Hindlimb muscle (tissue), 1 donor: ENCODE data around the gene GRK5. TPM values are rescaled to one million over a fixed set of nuclear protein-coding genes. Genes with fewer than 3 reads are reported as not detected.
A peak's percentile ranks its signal among the peaks of the same experiment; 100 is the strongest.
"Not testable (repeated sequence)": the region's sequence is repeated elsewhere in the genome, so short reads cannot be mapped to it uniquely, and the experiment has no call there.

Experiments used
- DNase-seq: peaks from one replicate; pipeline ENCODE4 v3.0.0-alpha.2; 2013
- polyA plus RNA-seq: library from polyadenylated mRNA; unstranded; fragments of 120-200 nt; gene quantifications from one replicate; pipeline ENCODE4 v1.2.1, GENCODE V29; 2013; ENCODE audit not compliant: insufficient read length

The GRK5 gene
- polyA plus RNA-seq, 1 donor = 19.1 TPM

DNA sequence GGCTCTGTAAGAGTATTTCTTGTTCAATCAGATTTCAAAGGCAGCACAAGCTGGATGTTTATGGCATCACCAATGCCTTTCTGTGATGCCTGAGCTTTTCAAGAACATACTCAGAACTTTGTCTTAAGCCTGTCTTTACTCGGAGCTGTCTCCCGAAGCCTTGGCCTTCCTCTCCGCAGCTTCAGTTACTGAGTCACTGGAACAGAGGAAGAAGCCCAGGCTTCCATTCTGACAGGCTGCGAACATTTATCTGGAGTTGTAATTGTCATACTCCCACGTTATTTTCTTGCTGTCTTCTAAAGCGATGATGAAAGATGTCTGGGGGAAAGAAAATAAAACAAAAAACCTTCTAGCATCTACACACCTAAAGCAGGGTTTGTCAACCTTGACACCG lies 43.9 kb downstream of the GRK5 start:
- no peak for DNase-seq

- DNase-seq = no peak
These were observed 44.7 kb downstream of the GRK5 start for GRCh38 chr10:119252051-119252465.

DNA sequence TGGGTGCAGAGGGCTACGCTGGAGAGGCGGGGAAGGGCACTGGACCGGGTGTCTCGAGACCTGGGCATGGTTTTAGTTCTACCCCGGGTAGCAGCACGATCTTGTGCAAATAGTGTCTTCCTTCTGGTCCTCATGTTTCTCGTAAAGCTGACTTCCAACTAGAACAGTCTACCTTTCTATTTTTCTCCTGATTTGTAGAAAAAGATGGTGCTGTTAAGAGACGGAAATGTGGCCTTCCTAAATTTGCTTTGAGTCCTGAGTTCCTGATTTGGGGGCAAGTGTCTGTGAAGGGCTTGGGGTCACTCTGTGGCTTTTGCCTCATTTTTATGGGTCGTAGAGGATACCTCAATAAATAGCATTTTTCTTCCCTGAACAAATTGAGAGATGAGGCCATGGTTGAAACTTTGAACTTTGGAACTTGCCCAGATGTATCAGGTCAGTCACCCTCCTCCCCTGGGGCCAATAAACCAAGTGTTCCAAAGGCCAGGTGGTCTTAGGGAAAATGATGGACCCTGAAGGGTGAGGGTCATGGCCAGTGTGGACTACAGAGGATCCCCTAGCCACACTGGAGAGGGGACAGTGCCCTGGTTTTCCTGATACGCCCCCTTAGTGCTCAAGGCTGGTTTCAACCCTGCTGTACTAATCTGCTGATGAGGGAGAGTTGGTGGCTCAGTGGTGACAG lies 45.2 kb downstream of the GRK5 start:
- no peak for DNase-seq

DNA sequence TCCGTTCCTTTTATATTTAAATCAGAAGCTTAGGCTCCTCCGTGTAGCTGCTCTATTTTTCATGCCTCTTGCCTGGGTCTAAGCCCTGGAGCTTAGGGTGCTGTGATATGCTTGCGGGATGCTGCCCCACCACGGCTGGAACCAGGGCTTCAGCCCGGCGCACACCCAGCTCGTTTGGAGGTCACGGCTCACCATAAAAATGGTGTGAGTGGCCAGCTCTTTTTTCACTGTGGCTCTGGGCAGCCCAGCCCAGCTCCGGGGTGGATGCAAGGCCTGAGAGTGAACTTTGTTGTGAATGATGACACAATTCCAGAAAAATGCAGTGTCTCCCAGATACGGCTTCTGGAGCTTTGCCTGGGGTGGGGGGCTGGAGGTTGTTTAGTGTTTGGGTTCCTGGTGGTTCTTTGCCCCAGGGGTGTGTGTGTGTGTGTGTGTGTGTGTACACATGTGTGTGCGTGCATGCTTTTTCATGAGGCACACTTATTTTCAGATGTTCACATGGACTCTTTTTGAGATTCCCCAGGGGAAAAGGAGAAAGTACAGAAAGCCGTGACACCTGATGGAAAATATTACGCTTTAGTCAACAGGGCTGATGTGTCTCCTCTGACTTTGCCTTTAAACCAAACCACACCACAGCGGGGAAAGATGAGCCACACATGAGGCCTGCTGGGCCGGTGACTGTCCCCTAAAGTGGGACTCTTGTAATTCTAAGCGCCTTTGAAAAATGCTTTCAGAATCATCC lies 46.2 kb downstream of the GRK5 start:
- DNase-seq = peak; percentile 77

DNA sequence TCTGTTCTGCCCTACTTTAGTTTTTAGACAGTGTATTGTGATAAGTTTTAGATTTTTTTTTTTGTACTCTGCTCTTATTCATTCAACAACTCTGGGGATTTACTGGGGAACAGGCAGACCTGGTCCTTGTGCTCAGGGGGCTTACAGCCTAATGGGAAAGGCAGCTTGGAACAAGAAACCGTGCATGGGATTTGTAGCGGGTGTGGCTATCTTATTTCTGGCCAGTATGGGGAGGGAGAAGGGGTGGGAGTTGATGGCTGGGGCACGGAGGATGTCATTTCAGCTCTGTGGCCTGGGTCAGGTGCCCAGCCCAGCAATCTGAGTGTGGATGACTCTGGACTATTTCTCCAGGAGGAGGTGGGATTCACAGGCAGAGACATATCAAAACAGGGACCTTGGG lies 47.0 kb downstream of the GRK5 start:
- DNase-seq = no peak

GRCh38 chr10:119256030-119256429 lies 48.7 kb downstream of the GRK5 start:
- DNase-seq = no peak

GRCh38 chr10:119256897-119257296 lies 49.5 kb downstream of the GRK5 start:
- no peak for DNase-seq

DNA sequence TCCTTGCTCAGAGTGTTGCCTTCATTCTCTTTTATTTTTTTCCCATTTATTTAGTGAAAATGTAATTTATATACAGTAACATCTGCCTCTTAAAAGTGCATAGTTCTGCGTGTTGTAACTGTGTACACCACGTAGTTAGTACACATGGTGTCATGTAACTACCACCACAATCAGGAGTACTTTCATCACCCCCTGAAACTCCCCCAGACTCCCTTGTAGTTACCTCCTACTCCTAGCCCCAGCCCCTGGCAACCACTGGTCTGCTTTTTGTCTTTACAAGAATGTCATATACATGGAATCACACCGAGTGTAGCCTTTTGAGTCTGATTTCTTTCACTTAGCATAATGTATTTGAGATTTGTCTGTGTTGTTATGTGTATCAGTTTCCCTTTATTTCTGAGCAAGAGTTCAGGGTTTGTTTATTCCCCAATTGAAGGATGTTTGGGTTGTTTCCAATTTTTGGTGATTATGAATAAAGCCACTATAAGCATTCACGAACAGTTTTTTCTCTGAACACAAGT lies 50.6 kb downstream of the GRK5 start:
- no peak for DNase-seq

GRCh38 chr10:119259345-119259744 lies 52.0 kb downstream of the GRK5 start:
- no peak for DNase-seq

DNA sequence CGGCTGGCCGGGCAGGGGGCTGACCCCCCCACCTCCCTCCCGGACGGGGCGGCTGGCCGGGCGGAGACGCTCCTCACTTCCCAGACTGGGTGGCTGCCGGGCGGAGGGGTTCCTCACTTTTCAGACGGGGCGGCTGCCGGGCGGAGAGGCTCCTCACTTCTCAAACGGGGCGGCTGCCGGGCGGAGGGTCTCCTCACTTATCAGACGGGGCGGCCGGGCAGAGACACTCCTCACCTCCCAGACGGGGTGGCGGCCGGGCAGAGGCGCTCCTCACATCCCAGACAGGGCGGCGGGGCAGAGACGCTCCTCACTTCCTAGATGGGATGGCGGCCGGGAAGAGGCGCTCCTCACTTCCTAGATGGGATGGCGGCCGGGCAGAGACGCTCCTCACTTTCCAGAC lies 53.6 kb downstream of the GRK5 start:
- not testable (repeated sequence) for DNase-seq

DNA sequence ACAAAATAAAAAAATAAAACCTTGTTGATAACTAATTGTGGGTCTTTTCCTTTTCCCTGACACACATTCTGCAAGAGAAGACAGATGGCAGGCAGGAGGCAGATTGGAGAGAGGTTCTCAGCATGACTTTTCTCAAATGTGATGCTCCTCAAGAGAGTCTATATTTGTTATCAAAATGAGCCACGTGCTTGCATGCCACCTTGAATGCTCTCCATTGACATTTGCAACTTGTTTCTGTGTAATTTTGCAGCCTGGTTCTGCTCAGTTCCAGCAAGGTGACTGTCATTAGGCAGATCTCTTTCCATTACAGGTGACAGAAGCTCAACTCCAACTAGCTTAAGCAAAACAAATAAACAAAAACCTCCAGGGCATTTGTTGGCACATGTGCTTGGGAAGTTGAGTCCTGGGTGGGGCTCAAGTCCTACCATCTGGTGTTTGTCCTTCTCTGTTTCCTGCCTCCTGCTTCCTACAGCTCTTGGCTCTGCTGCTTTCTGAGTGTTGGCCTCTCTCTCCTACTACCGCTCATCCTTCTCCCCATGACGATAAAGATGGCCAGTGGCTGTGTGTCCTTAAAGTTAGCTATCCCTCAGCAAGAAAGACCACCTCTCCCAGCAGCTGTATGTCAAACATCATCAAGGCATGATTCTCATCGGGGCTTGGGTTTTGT lies 56.7 kb downstream of the GRK5 start:
- no peak for DNase-seq

- no peak for DNase-seq
These were observed 58.3 kb downstream of the GRK5 start for GRCh38 chr10:119265691-119266090.

- no peak for DNase-seq
These were observed 60.0 kb downstream of the GRK5 start for GRCh38 chr10:119267384-119267783.

DNA sequence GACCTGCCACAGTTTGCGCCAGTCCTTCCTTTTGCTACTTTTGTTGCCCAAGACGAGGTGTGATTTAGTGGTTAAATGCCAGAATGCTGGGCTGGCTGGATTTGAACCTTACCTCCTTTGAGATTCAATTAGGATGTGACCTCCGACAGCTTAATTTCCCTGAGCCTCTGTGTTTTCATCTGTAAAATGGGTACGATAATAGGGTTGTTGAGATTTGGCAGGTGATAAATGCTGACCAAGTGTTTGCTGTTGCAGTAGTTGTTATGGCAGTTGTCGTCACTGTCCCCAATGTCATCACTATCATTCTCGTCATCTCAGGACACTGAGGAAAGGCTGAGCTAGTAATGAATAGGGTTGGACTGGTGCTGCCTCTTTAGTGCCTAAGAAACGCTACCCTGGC lies 61.1 kb downstream of the GRK5 start:
- no peak for DNase-seq

DNA sequence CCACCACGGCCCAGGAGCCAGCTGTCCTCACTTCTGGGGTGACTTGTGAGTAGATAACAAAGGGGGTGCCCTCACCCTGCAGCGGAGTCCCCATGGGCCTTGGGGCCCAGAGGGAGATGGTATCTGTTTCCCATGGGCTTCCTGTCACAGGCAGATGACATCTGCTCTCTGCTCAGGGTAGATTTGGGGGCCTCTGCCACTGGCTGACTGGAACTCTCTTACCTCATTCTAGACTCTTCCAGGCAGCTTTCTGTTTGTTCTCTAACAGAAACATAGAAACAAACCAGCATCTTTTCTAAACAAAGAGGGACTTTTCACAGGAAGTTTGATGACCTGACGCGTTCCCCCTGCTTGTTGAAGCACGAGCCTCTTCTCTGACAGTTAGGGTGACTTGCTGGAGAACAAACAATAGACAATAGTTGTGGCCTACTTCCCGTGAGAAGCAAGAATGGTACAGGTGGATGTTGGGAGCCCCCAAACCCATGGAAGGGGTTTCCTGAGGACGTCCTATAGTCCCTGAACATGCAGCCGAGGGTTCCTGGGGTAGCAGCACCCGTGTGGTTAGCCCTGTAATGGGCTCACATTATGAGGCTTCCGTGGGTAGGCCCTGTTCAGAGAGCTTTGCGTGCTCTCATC lies 61.6 kb downstream of the GRK5 start:
- no peak for DNase-seq

DNA sequence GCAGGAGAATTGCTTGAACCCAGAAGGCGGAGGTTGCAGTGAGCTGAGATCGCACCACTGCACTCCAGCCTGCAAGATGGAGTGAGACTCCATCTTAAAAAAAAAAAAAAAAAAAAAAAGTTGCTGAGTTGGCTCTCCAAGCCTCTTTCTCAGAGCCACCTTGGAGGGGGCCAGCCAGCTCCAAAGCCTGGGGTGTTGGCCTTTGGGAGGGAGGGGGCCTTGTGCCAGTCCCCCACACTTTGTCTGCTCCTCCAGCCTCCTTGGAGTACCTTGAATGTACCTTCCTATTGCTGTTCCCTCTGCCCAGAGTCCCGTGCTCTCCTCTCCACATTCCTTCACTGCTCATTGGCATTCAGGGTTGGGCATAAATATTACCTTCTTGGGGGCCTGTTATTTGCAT lies 62.4 kb downstream of the GRK5 start:
- no peak for DNase-seq

DNA sequence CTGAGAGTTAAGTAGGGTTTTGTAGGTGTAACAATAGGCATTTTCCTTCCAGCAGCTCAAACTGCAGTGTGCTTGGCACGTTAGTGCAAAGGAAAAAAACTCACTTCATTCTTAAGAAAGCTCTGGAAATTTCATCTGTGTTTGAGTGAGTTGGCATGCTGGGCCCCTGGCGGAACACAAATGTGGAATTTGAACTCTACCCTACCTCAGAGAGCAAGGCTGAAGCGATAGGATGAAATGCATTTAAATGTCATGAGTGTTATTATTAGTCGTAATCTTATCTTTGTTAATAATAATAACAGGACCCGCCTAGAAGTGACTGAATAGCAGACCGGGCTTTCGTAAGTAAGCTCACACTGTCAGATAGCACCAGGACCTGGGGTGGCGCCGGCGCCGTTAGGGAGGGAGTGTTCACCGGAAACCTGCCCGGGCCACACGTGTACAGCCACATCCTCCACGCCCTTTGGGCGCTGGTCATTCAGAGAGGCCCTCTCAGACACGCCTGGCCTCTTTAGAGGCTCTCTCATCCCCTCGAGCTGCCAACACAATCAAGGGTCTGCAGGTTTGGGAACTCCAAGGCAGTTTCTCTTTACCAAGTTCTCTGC lies 63.5 kb downstream of the GRK5 start:
- DNase-seq = no peak

DNA sequence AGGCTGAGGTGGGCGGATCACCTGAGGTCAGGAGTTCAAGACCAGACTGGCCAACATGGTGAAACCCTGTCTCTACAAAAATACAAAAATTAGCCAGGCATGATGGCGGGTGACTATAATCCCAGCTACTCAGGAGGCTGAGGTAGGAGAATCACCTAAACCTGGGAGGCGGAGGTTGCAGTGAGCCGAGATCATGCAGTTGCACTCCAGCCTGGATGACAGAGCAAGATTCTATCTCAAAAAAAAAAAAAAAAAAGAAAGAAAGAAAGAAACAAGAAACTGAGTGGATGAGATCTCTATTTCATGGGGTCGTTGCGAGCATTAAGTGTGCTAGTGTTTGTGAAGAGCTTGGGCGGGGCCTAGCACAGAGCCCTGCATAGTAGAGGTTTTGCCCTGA lies 65.0 kb downstream of the GRK5 start:
- DNase-seq = not testable (repeated sequence)

- DNase-seq = no peak
These were observed 65.4 kb downstream of the GRK5 start for GRCh38 chr10:119272736-119273135.

GRCh38 chr10:119273413-119273812 lies 66.0 kb downstream of the GRK5 start:
- DNase-seq = no peak

DNA sequence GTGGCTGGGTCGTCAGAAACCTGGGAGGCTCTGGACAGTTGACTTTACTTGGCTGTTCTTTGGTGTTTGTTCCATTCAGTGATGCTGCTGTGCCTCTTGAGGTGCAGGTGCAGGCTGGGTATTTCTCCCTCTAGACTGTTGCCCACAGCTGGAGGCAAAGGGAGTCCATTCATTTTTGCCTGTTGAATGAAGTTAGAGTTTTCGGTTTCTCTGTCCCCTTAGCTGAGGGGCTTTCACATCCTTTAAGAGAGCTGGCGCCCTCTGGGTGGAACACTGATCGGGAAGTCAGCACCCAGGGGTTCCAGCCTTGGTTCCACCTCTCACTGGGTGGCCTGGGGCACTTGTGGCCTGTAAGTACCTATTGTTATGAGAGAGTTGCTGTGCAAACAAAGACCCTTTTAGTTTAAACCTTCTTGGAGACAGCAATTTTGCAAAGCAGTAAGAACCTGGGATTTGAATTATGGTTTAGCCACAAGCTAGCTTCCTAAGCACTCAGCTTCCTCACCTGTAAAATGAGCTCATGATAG lies 67.2 kb downstream of the GRK5 start:
- no peak for DNase-seq

DNA sequence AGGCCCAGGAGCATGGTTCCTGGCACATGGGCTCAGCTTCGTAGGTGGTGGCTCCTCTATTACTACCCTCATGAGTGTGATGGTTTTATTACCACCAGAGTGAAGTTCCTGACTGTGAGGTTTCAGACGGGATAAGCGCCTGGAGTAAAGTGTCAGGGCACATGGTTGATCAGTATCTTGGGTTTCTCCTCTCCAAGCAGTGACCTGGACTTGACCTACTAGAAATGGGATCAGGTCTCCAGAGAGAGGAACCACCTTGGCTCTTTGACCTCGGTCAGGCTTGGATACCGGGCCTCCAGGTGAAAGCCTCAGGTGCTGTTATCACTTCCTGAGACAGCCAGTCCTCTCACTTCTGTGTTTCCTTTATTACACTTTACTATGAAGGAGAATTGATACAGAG lies 67.7 kb downstream of the GRK5 start:
- no peak for DNase-seq
